Astrocyte (in vitro differentiated cells and primary cell): ENCODE results near the gene RMND1.
"Not testable (repeated sequence)": the region's sequence is repeated elsewhere in the genome, so short reads cannot be mapped to it uniquely, and the experiment has no call there.

Experiments
- EZH2 ChIP-seq: IDR thresholded peaks from 2 replicates; pipeline ENCODE4 v1.6.1; 2012; ENCODE audit warnings: mild to moderate bottlenecking, low read length, inconsistent platforms; ENCODE audit not compliant: insufficient read depth
- TF ChIP-seq, protein P1 (sequence below): IDR thresholded peaks from 2 replicates; pipeline ENCODE4 v1.5.1; 2011; ENCODE audit warnings: low read depth, mild to moderate bottlenecking, inconsistent platforms, low read length, moderate library complexity; ENCODE audit not compliant: insufficient read depth

GRCh38 chr6:151455751-151456398, 3.9 kb upstream of the RMND1 start:
- TF ChIP-seq, protein P1, sequence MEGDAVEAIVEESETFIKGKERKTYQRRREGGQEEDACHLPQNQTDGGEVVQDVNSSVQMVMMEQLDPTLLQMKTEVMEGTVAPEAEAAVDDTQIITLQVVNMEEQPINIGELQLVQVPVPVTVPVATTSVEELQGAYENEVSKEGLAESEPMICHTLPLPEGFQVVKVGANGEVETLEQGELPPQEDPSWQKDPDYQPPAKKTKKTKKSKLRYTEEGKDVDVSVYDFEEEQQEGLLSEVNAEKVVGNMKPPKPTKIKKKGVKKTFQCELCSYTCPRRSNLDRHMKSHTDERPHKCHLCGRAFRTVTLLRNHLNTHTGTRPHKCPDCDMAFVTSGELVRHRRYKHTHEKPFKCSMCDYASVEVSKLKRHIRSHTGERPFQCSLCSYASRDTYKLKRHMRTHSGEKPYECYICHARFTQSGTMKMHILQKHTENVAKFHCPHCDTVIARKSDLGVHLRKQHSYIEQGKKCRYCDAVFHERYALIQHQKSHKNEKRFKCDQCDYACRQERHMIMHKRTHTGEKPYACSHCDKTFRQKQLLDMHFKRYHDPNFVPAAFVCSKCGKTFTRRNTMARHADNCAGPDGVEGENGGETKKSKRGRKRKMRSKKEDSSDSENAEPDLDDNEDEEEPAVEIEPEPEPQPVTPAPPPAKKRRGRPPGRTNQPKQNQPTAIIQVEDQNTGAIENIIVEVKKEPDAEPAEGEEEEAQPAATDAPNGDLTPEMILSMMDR, result not testable (repeated sequence)
- TF ChIP-seq EZH2, result not testable (repeated sequence)
